H1 (cell line): ENCODE measurements around the gene IFT27. TPM values are rescaled to one million over a fixed set of nuclear protein-coding genes. Genes with fewer than 3 reads are reported as not detected.

Source experiments
- CEBPB ChIP-seq: IDR thresholded peaks from 2 replicates; pipeline ENCODE4 v1.6.1; 2012; ENCODE audit warnings: low read depth, low read length
- CHD7 ChIP-seq: fragments of 300-600 bp; sonication (generic); IDR thresholded peaks from 2 replicates; pipeline ENCODE4 v1.7.1; 2012; ENCODE audit warnings: low read length, moderate library complexity, mild to moderate bottlenecking, inconsistent platforms; ENCODE audit not compliant: insufficient replicate concordance
- HDAC2 ChIP-seq, 2 experiments: fragments of 300-600 bp in 1 of 2; sonication (generic) in 1 of 2; IDR thresholded peaks; 2 replicates each; pipeline ENCODE4 v1.6.1; 2011 to 2012; ENCODE audit warnings: low read depth in 2 of 2, low read length in 2 of 2, mild to moderate bottlenecking in 2 of 2, moderate library complexity in 2 of 2, borderline replicate concordance in 1 of 2, inconsistent platforms in 1 of 2
- polyA plus RNA-seq, 7 experiments: library from polyadenylated mRNA; depleted of rRNA in 3 of 7; stranded (reverse) in 5 of 7; unstranded in 2 of 7; fragments of >200 nt in 5 of 7; fragments of 200-250 nt in 2 of 7; gene quantifications; 1 replicate in 5 of 7; 2 replicates in 1 of 7; 4 replicates in 1 of 7; pipeline versions ENCODE4 v1.2.1 to v1.2.3, GENCODE V29; 2011 to 2013; ENCODE audit warnings: missing spikeins in 2 of 7, mixed read lengths in 2 of 7
- total RNA-seq: library from RNA; stranded (reverse); fragmentation: NEBNext Ultra II Directional; extraction: Animal tissue kit (Norgen Biotek cat#: 25700); gene quantifications from 2 replicates; pipeline ENCODE4 v1.2.1, GENCODE V29; 2021

The IFT27 gene
- total and polyA plus RNA-seq, 2 of the 8 experiments (the other 6 are each of a cell fraction or from before 2014, with no cell fraction given), result 36.4 to 46.2 TPM

DNA sequence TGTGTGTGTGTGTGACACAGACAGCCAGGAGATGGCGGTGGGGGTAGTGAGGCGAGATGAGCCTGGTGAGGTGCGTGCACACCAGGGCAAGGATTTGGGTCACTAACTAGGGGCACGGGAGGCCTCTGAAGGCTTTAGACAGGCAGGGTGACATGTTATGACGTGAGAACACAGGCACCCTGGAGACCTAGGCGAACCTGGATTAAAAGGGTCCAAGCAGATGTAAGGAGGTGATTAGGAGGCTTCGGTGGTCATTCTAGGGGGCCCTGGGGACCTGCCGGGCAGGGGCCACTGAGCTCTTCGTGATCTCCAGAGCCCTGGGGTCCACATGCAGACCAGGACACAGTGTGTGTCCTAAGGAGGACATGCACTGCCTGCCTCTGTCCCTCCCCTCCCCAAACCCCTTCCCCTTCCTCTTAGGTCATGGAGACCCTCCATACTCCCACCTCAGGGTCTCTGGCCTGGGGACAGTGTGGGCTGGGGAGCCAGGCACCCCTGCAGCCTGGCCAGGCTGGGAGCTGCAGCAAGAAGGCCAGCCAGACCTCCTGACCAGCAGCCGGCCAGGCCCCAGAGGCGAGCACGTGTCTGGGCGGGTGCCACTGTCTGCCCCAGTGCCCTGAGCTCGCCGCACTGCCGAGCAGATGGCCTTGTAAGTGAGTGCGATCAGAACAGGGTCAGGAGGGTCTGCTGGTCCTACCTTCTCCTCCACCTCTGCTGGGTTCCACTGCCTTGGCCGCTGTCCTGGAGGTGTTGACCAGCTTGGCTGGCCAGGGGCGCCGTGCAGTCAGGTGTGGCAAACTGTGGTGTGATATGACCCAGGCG lies 32.1 kb downstream of the IFT27 start (continued):
- TF ChIP-seq CHD7, result no peak
- TF ChIP-seq HDAC2 (IDR thresholded peaks at IDR 0.05; ENCODE audit: borderline replicate concordance in 1 of 2, low read depth in 2 of 2, low read length in 2 of 2), result no peak
- no peak for TF ChIP-seq CEBPB
